WTC11 (cell line): ENCODE results near the gene GLI2. TPM values are rescaled to one million over a fixed set of nuclear protein-coding genes. Genes with fewer than 3 reads are reported as not detected.

Experiments
- ATAC-seq: fragments of 200-7000 bp; cut with Tn5 transposase; 2 replicates; pipeline ENCODE4 v1.10.0; 2021; ENCODE audit warnings: mild to moderate bottlenecking, moderate library complexity
- CTCF ChIA-PET: fragments of 300-600 bp; sonication (Branson Sonifier 250); formaldehyde crosslinking; loops from one replicate; lab custom pipeline; 2021; ENCODE audit warnings: antibody characterized with exemption; lab: Charles Lee
- POLR2A ChIA-PET: fragments of 350-600 bp; sonication (Branson Sonifier 250); formaldehyde crosslinking; loops from one replicate; lab custom pipeline; 2021; ENCODE audit warnings: antibody characterized with exemption; lab: Charles Lee
- DNase-seq: peaks from one replicate; pipeline ENCODE4 v3.0.0; 2021; ENCODE audit warnings: low spot score
- H3K27ac Mint-ChIP-seq: 2 replicates; pipeline ENCODE4 v1.8.0; 2021; ENCODE audit warnings: mixed read lengths
- H3K27me3 Mint-ChIP-seq: 2 replicates; pipeline ENCODE4 v1.8.0; 2021; ENCODE audit warnings: low read depth, mild to moderate bottlenecking, moderate library complexity, mixed read lengths
- H3K36me3 Mint-ChIP-seq: 2 replicates; pipeline ENCODE4 v1.8.0; 2021; ENCODE audit warnings: mixed read lengths
- H3K4me1 Mint-ChIP-seq: 2 replicates; pipeline ENCODE4 v1.8.0; 2022; ENCODE audit warnings: mixed read lengths
- H3K4me3 Mint-ChIP-seq: 2 replicates; pipeline ENCODE4 v1.8.0; 2021; ENCODE audit warnings: mild to moderate bottlenecking, moderate library complexity, mixed read lengths
- H3K9me3 Mint-ChIP-seq: 2 replicates; pipeline ENCODE4 v1.8.0; 2021; ENCODE audit warnings: mixed read lengths
- ATF1 ChIP-seq: sonication (generic); formaldehyde crosslinking; IDR thresholded peaks from 2 replicates; pipeline ENCODE4 v1.8.1; 2023; ENCODE audit warnings: mild to moderate bottlenecking, moderate library complexity, missing genetic modification reagents
- CBFB ChIP-seq: sonication (generic); formaldehyde crosslinking; IDR thresholded peaks from 2 replicates; pipeline ENCODE4 v1.8.1; 2022; ENCODE audit warnings: mild to moderate bottlenecking, low read depth, missing genetic modification reagents
- ETV6 ChIP-seq: sonication (generic); formaldehyde crosslinking; IDR thresholded peaks from 2 replicates; pipeline ENCODE4 v1.8.1; 2022; ENCODE audit warnings: mild to moderate bottlenecking, missing genetic modification reagents
- NFE2L1 ChIP-seq: sonication (generic); formaldehyde crosslinking; IDR thresholded peaks from 2 replicates; pipeline ENCODE4 v1.8.1; 2023; ENCODE audit warnings: missing genetic modification reagents
- PRRX2 ChIP-seq: fragments of 250-450 bp; sonication (Bioruptor Pico); IDR thresholded peaks from 2 replicates; pipeline ENCODE4 v1.8.0; 2021; ENCODE audit warnings: mild to moderate bottlenecking
- SMAD3 ChIP-seq: sonication (generic); formaldehyde crosslinking; IDR thresholded peaks from 2 replicates; pipeline ENCODE4 v1.8.0; 2022; ENCODE audit warnings: missing genetic modification reagents, mild to moderate bottlenecking, borderline replicate concordance
- SOX15 ChIP-seq: fragments of 250-450 bp; sonication (Bioruptor Pico); IDR thresholded peaks from 2 replicates; pipeline ENCODE4 v1.9.0; 2021; ENCODE audit warnings: mild to moderate bottlenecking
- SP1 ChIP-seq: sonication (generic); formaldehyde crosslinking; conservative IDR thresholded peaks from 2 replicates; pipeline ENCODE4 v1.8.1; 2022; ENCODE audit warnings: missing genetic modification reagents
- TEAD1 ChIP-seq: sonication (generic); formaldehyde crosslinking; IDR thresholded peaks from 2 replicates; pipeline ENCODE4 v1.8.0; 2022; ENCODE audit warnings: mild to moderate bottlenecking, missing genetic modification reagents
- TEAD4 ChIP-seq: sonication (generic); formaldehyde crosslinking; IDR thresholded peaks from 2 replicates; pipeline ENCODE4 v1.8.0; 2022; ENCODE audit warnings: mild to moderate bottlenecking, missing genetic modification reagents
- TP53 ChIP-seq: sonication (generic); formaldehyde crosslinking; IDR thresholded peaks from 2 replicates; pipeline ENCODE4 v1.8.1; 2023; ENCODE audit warnings: mild to moderate bottlenecking, missing genetic modification reagents
- ZNF121 ChIP-seq: sonication (generic); formaldehyde crosslinking; IDR thresholded peaks from 2 replicates; pipeline ENCODE4 v1.8.0; 2023; ENCODE audit warnings: missing genetic modification reagents
- ZNF396 ChIP-seq: fragments of 250-450 bp; sonication (Bioruptor Pico); IDR thresholded peaks from 2 replicates; pipeline ENCODE4 v1.8.0; 2021; ENCODE audit warnings: mild to moderate bottlenecking, moderate library complexity, borderline replicate concordance
- ZNF416 ChIP-seq: fragments of 250-450 bp; sonication (Bioruptor Pico); IDR thresholded peaks from 2 replicates; pipeline ENCODE4 v1.9.0; 2021; ENCODE audit warnings: mild to moderate bottlenecking, inconsistent platforms
- ZNF423 ChIP-seq: fragments of 250-450 bp; sonication (Bioruptor Pico); IDR thresholded peaks from 2 replicates; pipeline ENCODE4 v2.1.2; 2022; ENCODE audit warnings: mild to moderate bottlenecking, moderate library complexity
- total RNA-seq: library from RNA; stranded (reverse); gene quantifications from 3 replicates; pipeline ENCODE4 v1.2.3, GENCODE V29; 2021
- TF ChIP-seq, protein P1 (sequence below): fragments of 250-450 bp; sonication (Bioruptor Pico); IDR thresholded peaks from 2 replicates; pipeline ENCODE4 v1.9.0; 2021; ENCODE audit warnings: mild to moderate bottlenecking
- TF ChIP-seq, protein P2 (sequence below): fragments of 250-450 bp; sonication (Bioruptor Pico); IDR thresholded peaks from 2 replicates; pipeline ENCODE4 v1.9.0; 2021; ENCODE audit warnings: mild to moderate bottlenecking
- TF ChIP-seq, protein P3 (sequence below): sonication (generic); formaldehyde crosslinking; IDR thresholded peaks from 2 replicates; pipeline ENCODE4 v1.8.0; 2023; ENCODE audit warnings: missing genetic modification reagents
- TF ChIP-seq, protein P4 (sequence below): sonication (generic); formaldehyde crosslinking; IDR thresholded peaks from 2 replicates; pipeline ENCODE4 v1.8.0; 2022; ENCODE audit warnings: mild to moderate bottlenecking, missing genetic modification reagents

Gene GLI2
- total RNA-seq, 1 experiment from 2014 or later = 60.9 TPM

DNA sequence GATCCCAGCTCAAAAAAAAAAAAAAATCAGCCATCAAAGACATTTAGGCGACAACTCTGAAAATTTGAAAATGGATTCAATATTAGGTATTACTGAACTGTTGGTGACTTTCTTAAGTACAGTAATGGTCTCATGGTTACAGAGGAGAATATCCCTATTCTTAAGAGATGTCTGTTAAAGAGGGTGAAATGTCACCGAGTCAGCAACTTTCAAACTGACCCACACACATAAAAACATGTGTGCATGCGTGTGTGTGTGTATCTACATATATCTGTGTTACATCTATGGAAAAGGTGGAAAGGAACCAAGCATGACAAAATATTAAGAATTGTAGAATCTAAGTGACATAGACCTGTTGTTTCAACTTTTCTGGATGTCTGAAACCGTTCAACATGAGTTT is 41.6 kb upstream of the GLI2 start (continued):
- TF ChIP-seq ZNF423 (CRISPR knock-in tag) (no peak), NFE2L1 (CRISPR knock-in tag) (no peak), SMAD3 (no peak), TEAD4 (CRISPR knock-in tag) (no peak), SP1 (CRISPR knock-in tag) (no peak), ZNF121 (no peak)
- TF ChIP-seq, protein P1, sequence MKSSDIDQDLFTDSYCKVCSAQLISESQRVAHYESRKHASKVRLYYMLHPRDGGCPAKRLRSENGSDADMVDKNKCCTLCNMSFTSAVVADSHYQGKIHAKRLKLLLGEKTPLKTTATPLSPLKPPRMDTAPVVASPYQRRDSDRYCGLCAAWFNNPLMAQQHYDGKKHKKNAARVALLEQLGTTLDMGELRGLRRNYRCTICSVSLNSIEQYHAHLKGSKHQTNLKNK = no peak
- TF ChIP-seq, protein P2, sequence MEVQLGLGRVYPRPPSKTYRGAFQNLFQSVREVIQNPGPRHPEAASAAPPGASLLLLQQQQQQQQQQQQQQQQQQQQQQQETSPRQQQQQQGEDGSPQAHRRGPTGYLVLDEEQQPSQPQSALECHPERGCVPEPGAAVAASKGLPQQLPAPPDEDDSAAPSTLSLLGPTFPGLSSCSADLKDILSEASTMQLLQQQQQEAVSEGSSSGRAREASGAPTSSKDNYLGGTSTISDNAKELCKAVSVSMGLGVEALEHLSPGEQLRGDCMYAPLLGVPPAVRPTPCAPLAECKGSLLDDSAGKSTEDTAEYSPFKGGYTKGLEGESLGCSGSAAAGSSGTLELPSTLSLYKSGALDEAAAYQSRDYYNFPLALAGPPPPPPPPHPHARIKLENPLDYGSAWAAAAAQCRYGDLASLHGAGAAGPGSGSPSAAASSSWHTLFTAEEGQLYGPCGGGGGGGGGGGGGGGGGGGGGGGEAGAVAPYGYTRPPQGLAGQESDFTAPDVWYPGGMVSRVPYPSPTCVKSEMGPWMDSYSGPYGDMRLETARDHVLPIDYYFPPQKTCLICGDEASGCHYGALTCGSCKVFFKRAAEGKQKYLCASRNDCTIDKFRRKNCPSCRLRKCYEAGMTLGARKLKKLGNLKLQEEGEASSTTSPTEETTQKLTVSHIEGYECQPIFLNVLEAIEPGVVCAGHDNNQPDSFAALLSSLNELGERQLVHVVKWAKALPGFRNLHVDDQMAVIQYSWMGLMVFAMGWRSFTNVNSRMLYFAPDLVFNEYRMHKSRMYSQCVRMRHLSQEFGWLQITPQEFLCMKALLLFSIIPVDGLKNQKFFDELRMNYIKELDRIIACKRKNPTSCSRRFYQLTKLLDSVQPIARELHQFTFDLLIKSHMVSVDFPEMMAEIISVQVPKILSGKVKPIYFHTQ (CRISPR knock-in tag) = no peak
- TF ChIP-seq, protein P3, sequence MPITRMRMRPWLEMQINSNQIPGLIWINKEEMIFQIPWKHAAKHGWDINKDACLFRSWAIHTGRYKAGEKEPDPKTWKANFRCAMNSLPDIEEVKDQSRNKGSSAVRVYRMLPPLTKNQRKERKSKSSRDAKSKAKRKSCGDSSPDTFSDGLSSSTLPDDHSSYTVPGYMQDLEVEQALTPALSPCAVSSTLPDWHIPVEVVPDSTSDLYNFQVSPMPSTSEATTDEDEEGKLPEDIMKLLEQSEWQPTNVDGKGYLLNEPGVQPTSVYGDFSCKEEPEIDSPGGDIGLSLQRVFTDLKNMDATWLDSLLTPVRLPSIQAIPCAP = no peak

DNA sequence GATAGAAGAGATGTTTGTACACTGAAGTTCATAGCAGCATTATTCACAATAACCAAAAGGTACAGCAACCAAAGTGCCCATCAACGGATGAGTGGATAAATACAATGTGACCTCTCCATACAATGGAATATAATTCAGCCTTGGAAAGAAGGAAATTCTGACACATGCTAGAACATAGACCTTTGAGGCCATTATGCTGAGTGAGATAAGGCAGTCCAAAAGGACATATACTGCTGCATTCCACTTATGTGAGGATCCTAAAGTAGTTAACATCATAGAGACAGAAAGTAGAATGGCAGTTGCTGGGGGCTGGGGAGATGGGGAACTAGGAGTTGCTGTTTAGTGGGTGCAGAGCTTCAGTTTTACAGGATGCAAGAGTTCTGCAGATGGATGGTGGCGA is 38.2 kb upstream of the GLI2 start:
- peaks cover 37% of the 10 kb centered on the region for H3K4me1 Mint-ChIP-seq
- H3K4me3 Mint-ChIP-seq = no peak overlapping the region
- H3K36me3 Mint-ChIP-seq = no peaks in the 10 kb centered on the region
- H3K27me3 Mint-ChIP-seq = peaks cover 44% of the 10 kb centered on the region
- H3K9me3 Mint-ChIP-seq = no peaks in the 10 kb centered on the region
- H3K27ac Mint-ChIP-seq = no peak overlapping the region
- DNase-seq = no peak
- ATAC-seq = no peak
- CTCF ChIA-PET = interaction anchor here (1.3 to 3.4 kb wide), 2 partner anchors 38 to 195 kb away, joined by 3 to 36 read pairs; partner anchors contain the start of gene GLI2
- POLR2A ChIA-PET = no interaction called here
- TF ChIP-seq ETV6 (no peak), ZNF416 (CRISPR knock-in tag) (no peak), TP53 (no peak), SP1 (CRISPR knock-in tag) (no peak), SOX15 (CRISPR knock-in tag) (no peak), CBFB (no peak), TEAD4 (CRISPR knock-in tag) (no peak), PRRX2 (CRISPR knock-in tag) (no peak), TEAD1 (CRISPR knock-in tag) (no peak), NFE2L1 (CRISPR knock-in tag) (no peak)

DNA sequence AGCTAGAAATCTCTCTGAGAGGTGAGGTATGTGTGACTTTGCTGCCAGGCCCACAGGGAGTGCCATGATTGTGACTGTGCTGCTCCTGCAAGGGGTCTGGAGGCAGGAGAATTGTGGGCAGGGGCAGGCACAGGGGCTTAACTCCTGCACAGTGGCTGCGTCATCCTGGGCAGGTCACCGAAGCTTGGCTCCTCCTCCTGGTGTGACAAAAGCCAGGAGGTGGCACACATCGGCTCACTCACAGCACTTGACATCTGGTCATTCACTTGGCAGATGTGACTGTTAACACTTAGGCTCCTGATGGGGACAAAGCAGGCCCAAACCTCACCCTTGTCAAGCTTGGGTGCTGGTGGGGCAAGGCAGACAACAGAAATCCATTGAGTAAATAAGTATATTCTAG is 36.4 kb upstream of the GLI2 start:
- Mint-ChIP-seq H3K27ac (no peak overlapping the region), H3K27me3 (peaks cover 43% of the 10 kb centered on the region), H3K36me3 (no peaks in the 10 kb centered on the region), H3K4me1 (peaks cover 47% of the 10 kb centered on the region), H3K4me3 (no peak overlapping the region), H3K9me3 (no peaks in the 10 kb centered on the region)
- TF ChIP-seq, protein P4, sequence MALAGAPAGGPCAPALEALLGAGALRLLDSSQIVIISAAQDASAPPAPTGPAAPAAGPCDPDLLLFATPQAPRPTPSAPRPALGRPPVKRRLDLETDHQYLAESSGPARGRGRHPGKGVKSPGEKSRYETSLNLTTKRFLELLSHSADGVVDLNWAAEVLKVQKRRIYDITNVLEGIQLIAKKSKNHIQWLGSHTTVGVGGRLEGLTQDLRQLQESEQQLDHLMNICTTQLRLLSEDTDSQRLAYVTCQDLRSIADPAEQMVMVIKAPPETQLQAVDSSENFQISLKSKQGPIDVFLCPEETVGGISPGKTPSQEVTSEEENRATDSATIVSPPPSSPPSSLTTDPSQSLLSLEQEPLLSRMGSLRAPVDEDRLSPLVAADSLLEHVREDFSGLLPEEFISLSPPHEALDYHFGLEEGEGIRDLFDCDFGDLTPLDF (CRISPR knock-in tag) = no peak
- no peak for TF ChIP-seq ETV6
- TF ChIP-seq ATF1 = no peak
- TF ChIP-seq ZNF396 (CRISPR knock-in tag) = no peak
- TF ChIP-seq TEAD1 (CRISPR knock-in tag) = no peak
- ATAC-seq (no peak), DNase-seq (no peak)
- CTCF ChIA-PET = interaction anchor here (0.7 to 1.5 kb wide), 2 partner anchors 15 to 38 kb away, joined by 3 read pairs; no protein-coding TSS in a partner anchor
- POLR2A ChIA-PET = no interaction called here
